Uterus (tissue), 2 donors: Measurements from ENCODE around the gene SATB2.

Experiments used
- CTCF ChIP-seq, 4 experiments: fragments of 200-600 bp in 2 of 4; fragments of 450-650 bp in 2 of 4; sonication (generic) in 2 of 4; IDR thresholded peaks; one replicate each; pipeline ENCODE4 v1.5.1; 2016 to 2019; ENCODE audit warnings: antibody characterized with exemption in 4 of 4, mild to moderate bottlenecking in 2 of 4, moderate library complexity in 1 of 4
- POLR2A ChIP-seq, 2 donors: fragments of 450-650 bp; IDR thresholded peaks; one replicate each; pipeline ENCODE4 v1.6.1; 2016; ENCODE audit warnings: antibody characterized with exemption in 2 of 2, mild to moderate bottlenecking in 1 of 2, moderate library complexity in 1 of 2

GRCh38 chr2:199258291-199258690 is 199.4 kb downstream of the SATB2 start:
- TF ChIP-seq POLR2A (IDR thresholded peaks at IDR 0.05) (no peak), CTCF (IDR thresholded peaks at IDR 0.05) (no peak)
